ENCODE measurements around the gene LACRT. TPM values are rescaled to one million over a fixed set of nuclear protein-coding genes. Genes with fewer than 3 reads are reported as not detected.

Gene LACRT
- total and polyA plus RNA-seq, 2 of the 13 experiments (the other 11 are each of a cell fraction or from before 2014, with no cell fraction given), result not detected

DNA sequence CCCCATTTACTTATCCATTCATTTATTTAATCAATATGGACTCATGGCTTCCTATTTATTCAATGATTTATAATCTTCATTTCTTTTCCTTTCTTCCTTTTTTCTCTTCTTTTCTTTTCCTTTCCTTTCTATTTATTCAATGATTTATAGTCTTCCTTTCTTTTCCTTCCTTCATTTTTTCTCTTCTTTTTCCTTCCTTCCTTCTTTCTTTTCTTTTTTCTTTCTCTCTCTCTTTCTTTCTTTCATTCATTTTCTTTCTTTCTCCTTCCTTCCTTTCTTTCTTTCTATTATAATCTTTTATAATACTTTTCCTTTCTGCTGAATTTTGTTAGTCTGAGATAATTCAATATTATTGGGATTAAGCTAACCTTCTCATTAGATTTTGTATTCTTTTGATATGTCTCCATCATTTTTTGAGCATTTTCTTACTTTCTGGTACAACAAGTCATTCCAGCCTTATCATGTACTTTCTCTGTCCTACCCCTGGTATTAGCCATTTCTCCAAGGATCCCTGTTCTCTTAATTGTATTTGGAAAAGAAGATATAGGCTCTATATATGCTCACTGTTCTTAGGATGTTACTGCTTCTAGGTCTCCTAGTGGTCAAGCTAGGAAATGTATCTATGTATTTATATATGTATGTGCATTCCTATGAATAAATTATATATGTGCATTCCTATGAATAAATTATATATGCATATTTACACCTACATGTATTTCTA lies 12.1 kb downstream of the LACRT start (continued):
- TF ChIP-seq, protein P1, sequence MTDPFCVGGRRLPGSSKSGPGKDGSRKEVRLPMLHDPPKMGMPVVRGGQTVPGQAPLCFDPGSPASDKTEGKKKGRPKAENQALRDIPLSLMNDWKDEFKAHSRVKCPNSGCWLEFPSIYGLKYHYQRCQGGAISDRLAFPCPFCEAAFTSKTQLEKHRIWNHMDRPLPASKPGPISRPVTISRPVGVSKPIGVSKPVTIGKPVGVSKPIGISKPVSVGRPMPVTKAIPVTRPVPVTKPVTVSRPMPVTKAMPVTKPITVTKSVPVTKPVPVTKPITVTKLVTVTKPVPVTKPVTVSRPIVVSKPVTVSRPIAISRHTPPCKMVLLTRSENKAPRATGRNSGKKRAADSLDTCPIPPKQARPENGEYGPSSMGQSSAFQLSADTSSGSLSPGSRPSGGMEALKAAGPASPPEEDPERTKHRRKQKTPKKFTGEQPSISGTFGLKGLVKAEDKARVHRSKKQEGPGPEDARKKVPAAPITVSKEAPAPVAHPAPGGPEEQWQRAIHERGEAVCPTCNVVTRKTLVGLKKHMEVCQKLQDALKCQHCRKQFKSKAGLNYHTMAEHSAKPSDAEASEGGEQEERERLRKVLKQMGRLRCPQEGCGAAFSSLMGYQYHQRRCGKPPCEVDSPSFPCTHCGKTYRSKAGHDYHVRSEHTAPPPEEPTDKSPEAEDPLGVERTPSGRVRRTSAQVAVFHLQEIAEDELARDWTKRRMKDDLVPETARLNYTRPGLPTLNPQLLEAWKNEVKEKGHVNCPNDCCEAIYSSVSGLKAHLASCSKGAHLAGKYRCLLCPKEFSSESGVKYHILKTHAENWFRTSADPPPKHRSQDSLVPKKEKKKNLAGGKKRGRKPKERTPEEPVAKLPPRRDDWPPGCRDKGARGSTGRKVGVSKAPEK (CRISPR knock-in tag; IDR thresholded peaks at IDR 0.05; ENCODE audit: borderline replicate concordance), result no peak
- TF ChIP-seq, protein P2, sequence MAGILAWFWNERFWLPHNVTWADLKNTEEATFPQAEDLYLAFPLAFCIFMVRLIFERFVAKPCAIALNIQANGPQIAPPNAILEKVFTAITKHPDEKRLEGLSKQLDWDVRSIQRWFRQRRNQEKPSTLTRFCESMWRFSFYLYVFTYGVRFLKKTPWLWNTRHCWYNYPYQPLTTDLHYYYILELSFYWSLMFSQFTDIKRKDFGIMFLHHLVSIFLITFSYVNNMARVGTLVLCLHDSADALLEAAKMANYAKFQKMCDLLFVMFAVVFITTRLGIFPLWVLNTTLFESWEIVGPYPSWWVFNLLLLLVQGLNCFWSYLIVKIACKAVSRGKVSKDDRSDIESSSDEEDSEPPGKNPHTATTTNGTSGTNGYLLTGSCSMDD (CRISPR knock-in tag; IDR thresholded peaks at IDR 0.05), result no peak
- TF ChIP-seq ZSCAN25 (CRISPR knock-in tag; IDR thresholded peaks at IDR 0.05) (no peak), ATRX (CRISPR knock-in tag; IDR thresholded peaks at IDR 0.05; ENCODE audit: borderline replicate concordance) (no peak), ELF1 (CRISPR knock-in tag; IDR thresholded peaks at IDR 0.05) (no peak), THAP11 (CRISPR knock-in tag; IDR thresholded peaks at IDR 0.05) (no peak)
- TF ChIP-seq, protein P3, sequence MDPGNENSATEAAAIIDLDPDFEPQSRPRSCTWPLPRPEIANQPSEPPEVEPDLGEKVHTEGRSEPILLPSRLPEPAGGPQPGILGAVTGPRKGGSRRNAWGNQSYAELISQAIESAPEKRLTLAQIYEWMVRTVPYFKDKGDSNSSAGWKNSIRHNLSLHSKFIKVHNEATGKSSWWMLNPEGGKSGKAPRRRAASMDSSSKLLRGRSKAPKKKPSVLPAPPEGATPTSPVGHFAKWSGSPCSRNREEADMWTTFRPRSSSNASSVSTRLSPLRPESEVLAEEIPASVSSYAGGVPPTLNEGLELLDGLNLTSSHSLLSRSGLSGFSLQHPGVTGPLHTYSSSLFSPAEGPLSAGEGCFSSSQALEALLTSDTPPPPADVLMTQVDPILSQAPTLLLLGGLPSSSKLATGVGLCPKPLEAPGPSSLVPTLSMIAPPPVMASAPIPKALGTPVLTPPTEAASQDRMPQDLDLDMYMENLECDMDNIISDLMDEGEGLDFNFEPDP (CRISPR knock-in tag; conservative IDR thresholded peaks at IDR 0.05), result no peak
